Vagina (tissue), 2 donors: ENCODE data around the gene SLC23A2. TPM values are rescaled to one million over a fixed set of nuclear protein-coding genes. Genes with fewer than 3 reads are reported as not detected.
"Not testable (repeated sequence)": the region's sequence is repeated elsewhere in the genome, so short reads cannot be mapped to it uniquely, and the experiment has no call there.

Source experiments
- DNase-seq, 2 donors: peaks; one replicate each; pipeline ENCODE4 v3.0.0-alpha.2; 2017; ENCODE audit errors: extremely low spot score in 2 of 2
- H3K27ac ChIP-seq: fragments of 200-600 bp; sonication (generic); one replicate; pipeline ENCODE4 v1.5.1; 2019
- H3K27me3 ChIP-seq: fragments of 200-600 bp; sonication (generic); one replicate; pipeline ENCODE4 v1.5.1; 2019
- H3K36me3 ChIP-seq, 2 donors: fragments of 200-600 bp; sonication (generic); one replicate each; pipeline ENCODE4 v1.5.1; 2017 to 2019
- H3K4me1 ChIP-seq: fragments of 200-600 bp; sonication (generic); one replicate; pipeline ENCODE4 v1.5.1; 2019
- H3K4me3 ChIP-seq, 2 donors: fragments of 200-600 bp; sonication (generic); 1 replicate in 1 of 2; 2 replicates in 1 of 2; pipeline ENCODE4 v1.5.1; 2016 to 2019
- H3K9me3 ChIP-seq: fragments of 200-600 bp; sonication (generic); one replicate; pipeline ENCODE4 v1.5.1; 2019
- POLR2A ChIP-seq, 2 donors: fragments of 450-650 bp; IDR thresholded peaks; one replicate each; pipeline ENCODE4 v1.6.1; 2017; ENCODE audit warnings: antibody characterized with exemption in 2 of 2, mild to moderate bottlenecking in 2 of 2, moderate library complexity in 2 of 2
- POLR2AphosphoS5 ChIP-seq, 2 donors: sonication (generic); formaldehyde crosslinking; IDR thresholded peaks; one replicate each; pipeline ENCODE4 v1.9.0; 2017; ENCODE audit warnings: antibody characterized with exemption in 2 of 2, mild to moderate bottlenecking in 2 of 2, low read depth in 1 of 2; ENCODE audit not compliant: insufficient read depth in 1 of 2
- intact Hi-C: fragments of 100-400 bp; cut with DNase I; formaldehyde crosslinking; loops from one replicate; pipeline ENCODE4 v1.15.1; 2023
- total RNA-seq: library from RNA; depleted of rRNA; stranded (reverse); fragments of >200 nt; gene quantifications from one replicate; pipeline ENCODE4 v1.2.3, GENCODE V29; 2016
- TF ChIP-seq, protein P1 (sequence below), 3 experiments: fragments of 450-650 bp in 2 of 3; fragments of 200-600 bp in 1 of 3; sonication (generic) in 1 of 3; IDR thresholded peaks; one replicate each; pipeline ENCODE4 v1.5.1; 2017 to 2019; ENCODE audit warnings: antibody characterized with exemption in 3 of 3, mild to moderate bottlenecking in 2 of 3, moderate library complexity in 2 of 3

SLC23A2 gene
- total RNA-seq, 1 donor from 2014 or later, result 14.7 TPM

DNA sequence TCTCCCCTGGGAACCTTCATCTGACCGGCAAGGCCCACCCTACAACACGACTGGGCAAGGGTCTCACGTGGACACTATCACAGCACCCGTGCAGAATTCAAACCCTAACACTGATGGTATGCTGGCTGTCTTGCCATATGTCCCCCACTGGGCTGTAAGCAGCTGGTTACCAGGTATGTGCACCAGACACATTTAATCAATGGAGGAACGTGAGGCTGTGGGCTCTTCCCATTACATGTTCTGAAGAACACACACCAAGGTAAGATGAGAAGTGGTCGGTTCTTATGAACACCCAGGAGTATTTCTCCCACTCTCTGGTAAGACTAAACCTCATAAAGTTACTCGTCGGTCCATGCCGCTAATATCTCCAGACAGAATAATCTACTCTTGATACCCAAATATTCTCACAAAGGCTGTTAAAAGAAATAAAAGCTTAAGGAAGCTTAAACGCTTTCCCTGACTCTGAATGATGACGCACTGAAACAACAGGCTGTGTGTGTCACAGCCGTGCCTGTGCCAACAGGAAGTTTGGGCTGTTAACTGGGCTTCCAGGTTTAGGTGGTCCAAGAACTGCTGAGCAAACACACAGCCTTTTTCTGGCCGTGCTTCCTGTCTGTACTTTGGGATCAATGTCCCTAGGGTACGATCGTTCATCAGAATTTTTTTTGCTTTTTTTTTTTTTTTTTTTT lies 75.3 kb downstream of the SLC23A2 start:
- TF ChIP-seq POLR2A (IDR thresholded peaks at IDR 0.05) (no peak), POLR2AphosphoS5 (IDR thresholded peaks at IDR 0.05; ENCODE audit: insufficient read depth in 1 of 2, low read depth in 1 of 2) (peak in 1 of 2 donors; percentile 90)
- H3K27me3 ChIP-seq, result no peaks in the 10 kb centered on the region

DNA sequence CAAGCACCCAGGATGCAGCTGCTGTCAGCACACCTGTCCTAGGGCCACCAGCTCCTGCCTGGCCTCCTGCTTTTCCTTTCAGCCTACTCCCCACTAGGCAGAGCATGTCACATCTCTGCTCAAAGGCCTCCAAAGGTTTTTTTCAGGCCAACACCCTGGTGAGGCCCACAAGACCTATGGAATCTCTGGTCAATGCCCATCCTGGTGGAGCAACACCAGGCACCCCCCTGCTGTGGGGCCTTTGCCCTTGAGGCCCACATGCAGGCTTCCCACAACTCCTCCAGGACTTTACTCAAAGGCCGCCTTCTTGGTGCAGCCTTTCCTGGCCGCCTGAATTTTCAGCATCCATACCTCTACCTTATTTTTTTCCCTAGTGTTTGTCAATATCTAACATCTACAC lies 76.9 kb downstream of the SLC23A2 start:
- Histone ChIP-seq H3K27me3 (no peaks in the 10 kb centered on the region), H3K4me1 (peaks cover 11% of the 10 kb centered on the region), H3K27ac (peak overlapping the region; percentile 12), H3K4me3 (no peak overlapping the region), H3K36me3 (no peaks in the 10 kb centered on the region), H3K9me3 (no peaks in the 10 kb centered on the region)
- TF ChIP-seq POLR2AphosphoS5 (IDR thresholded peaks at IDR 0.05; ENCODE audit: insufficient read depth in 1 of 2, low read depth in 1 of 2), result no peak
- TF ChIP-seq, protein P1, sequence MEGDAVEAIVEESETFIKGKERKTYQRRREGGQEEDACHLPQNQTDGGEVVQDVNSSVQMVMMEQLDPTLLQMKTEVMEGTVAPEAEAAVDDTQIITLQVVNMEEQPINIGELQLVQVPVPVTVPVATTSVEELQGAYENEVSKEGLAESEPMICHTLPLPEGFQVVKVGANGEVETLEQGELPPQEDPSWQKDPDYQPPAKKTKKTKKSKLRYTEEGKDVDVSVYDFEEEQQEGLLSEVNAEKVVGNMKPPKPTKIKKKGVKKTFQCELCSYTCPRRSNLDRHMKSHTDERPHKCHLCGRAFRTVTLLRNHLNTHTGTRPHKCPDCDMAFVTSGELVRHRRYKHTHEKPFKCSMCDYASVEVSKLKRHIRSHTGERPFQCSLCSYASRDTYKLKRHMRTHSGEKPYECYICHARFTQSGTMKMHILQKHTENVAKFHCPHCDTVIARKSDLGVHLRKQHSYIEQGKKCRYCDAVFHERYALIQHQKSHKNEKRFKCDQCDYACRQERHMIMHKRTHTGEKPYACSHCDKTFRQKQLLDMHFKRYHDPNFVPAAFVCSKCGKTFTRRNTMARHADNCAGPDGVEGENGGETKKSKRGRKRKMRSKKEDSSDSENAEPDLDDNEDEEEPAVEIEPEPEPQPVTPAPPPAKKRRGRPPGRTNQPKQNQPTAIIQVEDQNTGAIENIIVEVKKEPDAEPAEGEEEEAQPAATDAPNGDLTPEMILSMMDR (IDR thresholded peaks at IDR 0.05), result no peak
- no peak for TF ChIP-seq POLR2A (IDR thresholded peaks at IDR 0.05)
- intact Hi-C loops, result no loop called here
- no peak for DNase-seq

More for the DNA sequence above, 75.3 kb downstream of the SLC23A2 start:
- intact Hi-C loops, result no loop called here
- H3K36me3 ChIP-seq, result no peaks in the 10 kb centered on the region
- H3K4me1 ChIP-seq, result peaks cover 11% of the 10 kb centered on the region
- DNase-seq, result no peak
- H3K4me3 ChIP-seq, result peak overlapping the region in 1 of 2 donors; percentile 5
- H3K9me3 ChIP-seq, result no peaks in the 10 kb centered on the region
- peak overlapping the region; percentile 64 for H3K27ac ChIP-seq

DNA sequence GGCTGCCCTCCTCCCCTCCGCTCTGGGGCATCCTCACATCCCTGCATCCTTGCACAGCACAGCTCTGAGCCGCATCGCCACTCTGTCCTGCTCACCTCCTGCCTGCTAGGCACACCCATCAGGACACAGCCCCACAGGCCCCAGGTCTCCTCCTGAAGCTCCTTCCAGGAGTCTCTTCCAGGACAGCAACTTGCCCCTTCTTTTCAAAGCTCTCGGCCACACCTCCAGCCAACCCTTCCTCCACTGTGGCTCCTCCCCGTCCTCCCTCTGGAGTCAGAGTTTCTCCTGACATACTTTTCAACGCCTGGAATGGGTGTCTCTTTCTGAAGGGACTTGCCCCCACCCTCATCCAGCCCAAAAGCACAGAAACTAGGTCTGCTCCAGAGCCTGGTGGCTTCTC lies 77.3 kb downstream of the SLC23A2 start:
- TF ChIP-seq POLR2AphosphoS5 (IDR thresholded peaks at IDR 0.05; ENCODE audit: insufficient read depth in 1 of 2, low read depth in 1 of 2), result no peak
- no peak for TF ChIP-seq POLR2A (IDR thresholded peaks at IDR 0.05)
- TF ChIP-seq, protein P1 (IDR thresholded peaks at IDR 0.05), result no peak
- intact Hi-C loops, result no loop called here

DNA sequence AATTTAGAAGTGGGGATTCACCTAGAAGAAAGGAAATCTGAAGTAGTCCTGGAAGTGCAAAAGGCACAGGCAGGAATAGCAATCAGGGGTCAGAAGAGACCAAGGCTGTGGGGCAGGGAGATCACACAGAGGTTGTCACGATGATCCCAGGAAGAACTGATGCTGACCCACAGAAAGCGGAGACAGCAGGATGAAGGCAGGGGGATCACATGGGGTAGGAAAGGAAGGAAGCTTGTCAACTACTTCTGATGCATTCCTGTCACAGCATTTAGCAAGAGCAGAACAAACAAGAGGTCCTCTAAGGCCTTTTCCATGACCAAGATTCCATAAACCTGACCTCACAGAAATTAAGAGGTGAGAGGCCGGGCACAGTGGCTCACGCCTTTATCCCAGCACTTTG lies 79.1 kb downstream of the SLC23A2 start:
- no peak for DNase-seq
- Histone ChIP-seq H3K27ac (no peak overlapping the region), H3K9me3 (no peaks in the 10 kb centered on the region), H3K4me1 (peaks cover 21% of the 10 kb centered on the region), H3K36me3 (no peaks in the 10 kb centered on the region), H3K4me3 (no peak overlapping the region), H3K27me3 (no peaks in the 10 kb centered on the region)
- no peak for TF ChIP-seq POLR2AphosphoS5 (IDR thresholded peaks at IDR 0.05; ENCODE audit: insufficient read depth in 1 of 2, low read depth in 1 of 2)
- no peak for TF ChIP-seq POLR2A (IDR thresholded peaks at IDR 0.05)
- TF ChIP-seq, protein P1 (IDR thresholded peaks at IDR 0.05), result no peak
- intact Hi-C loops, result no loop called here

More for the DNA sequence above, 77.3 kb downstream of the SLC23A2 start:
- H3K36me3 ChIP-seq, result no peaks in the 10 kb centered on the region
- peaks cover 15% of the 10 kb centered on the region for H3K4me1 ChIP-seq
- H3K4me3 ChIP-seq, result no peak overlapping the region
- H3K27me3 ChIP-seq, result no peaks in the 10 kb centered on the region
- DNase-seq, result no peak
- H3K9me3 ChIP-seq, result no peaks in the 10 kb centered on the region
- peak overlapping the region; percentile 12 for H3K27ac ChIP-seq

DNA sequence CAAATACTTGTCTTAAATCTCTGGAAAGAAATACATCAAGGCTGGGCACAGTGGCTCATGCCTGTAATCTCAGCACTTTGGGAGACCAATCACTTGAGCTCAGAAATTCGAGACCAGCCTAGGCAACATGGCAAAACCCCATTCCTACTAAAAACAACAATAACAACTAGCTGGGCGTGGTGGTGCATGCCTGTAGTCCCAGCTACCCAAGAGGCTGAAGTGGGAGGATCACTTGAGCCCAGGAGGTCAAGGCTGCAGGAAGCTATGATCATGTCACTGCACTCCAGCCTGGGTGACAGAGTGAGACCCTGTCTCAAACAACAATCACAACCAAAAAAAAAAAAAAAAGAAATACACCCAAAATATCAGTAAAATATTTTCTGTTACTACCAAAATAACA lies 80.0 kb downstream of the SLC23A2 start:
- H3K9me3 ChIP-seq, DNase-seq, intact Hi-C loops, H3K36me3 ChIP-seq, H3K27me3 ChIP-seq, H3K27ac ChIP-seq, H3K4me3 ChIP-seq: not testable (repeated sequence)
- peaks cover 27% of the 10 kb centered on the region for H3K4me1 ChIP-seq

DNA sequence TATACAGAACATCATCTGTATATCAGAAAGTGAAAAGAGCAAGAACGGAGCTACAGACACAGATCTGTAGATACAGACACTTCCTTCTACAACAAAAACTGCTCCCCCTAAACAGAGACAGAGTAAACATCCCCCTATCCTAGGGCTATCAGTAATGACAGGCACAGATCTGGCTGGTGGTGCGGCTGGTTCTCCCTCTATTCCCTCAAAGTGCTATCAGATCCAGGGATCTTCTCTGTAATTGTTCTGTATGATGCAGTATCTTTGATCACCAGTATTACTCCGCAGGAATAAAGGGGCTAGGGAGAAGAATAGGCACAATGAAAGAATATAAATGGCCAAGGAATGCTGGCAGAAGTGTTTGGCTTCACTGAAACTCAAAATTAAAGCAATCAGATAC lies 80.7 kb downstream of the SLC23A2 start:
- Histone ChIP-seq H3K4me3 (no peak overlapping the region), H3K4me1 (peaks cover 21% of the 10 kb centered on the region), H3K36me3 (no peaks in the 10 kb centered on the region), H3K27me3 (no peaks in the 10 kb centered on the region), H3K9me3 (no peaks in the 10 kb centered on the region), H3K27ac (no peak overlapping the region)
- intact Hi-C loops, result no loop called here
- TF ChIP-seq, protein P1 (IDR thresholded peaks at IDR 0.05), result no peak
- TF ChIP-seq POLR2AphosphoS5 (IDR thresholded peaks at IDR 0.05; ENCODE audit: insufficient read depth in 1 of 2, low read depth in 1 of 2) (no peak), POLR2A (IDR thresholded peaks at IDR 0.05) (no peak)
- no peak for DNase-seq
